Measurements from ENCODE around the gene C3orf18.

GRCh38 chr3:50583897-50584296 lies 16.4 kb upstream of the C3orf18 start:
- TF ChIP-seq CTCF (IDR thresholded peaks at IDR 0.05; ENCODE audit: insufficient read depth, low read depth, low read length) (no peak), EZH2 (IDR thresholded peaks at IDR 0.05; ENCODE audit: insufficient read depth, low read length) (no peak)
